ENCODE results near the gene KIF3A. TPM values are rescaled to one million over a fixed set of nuclear protein-coding genes. Genes with fewer than 3 reads are reported as not detected.

KIF3A gene
- total and polyA plus RNA-seq, 2 of the 8 experiments (the other 6 are each of a cell fraction or from before 2014, with no cell fraction given), result 3.1 to 13.1 TPM

DNA sequence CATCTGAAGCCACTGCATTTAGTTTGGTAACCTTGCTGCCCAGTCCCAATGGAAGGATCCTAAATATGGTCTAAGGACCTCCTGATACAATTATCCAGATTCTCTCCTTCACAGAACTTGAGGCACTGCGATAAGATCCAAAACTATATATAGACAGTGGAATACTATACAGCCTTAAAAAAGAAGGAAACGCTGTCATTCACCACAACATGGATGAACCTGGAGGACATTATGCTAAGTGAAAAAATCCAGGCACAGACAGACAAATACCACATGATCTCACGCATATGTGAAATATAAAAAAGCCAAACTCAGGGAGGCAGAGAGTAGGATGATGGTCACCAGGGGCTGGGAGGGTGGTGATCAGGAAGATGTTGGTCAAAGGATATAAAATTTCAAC lies 66.3 kb downstream of the KIF3A start (continued):
- TF ChIP-seq, protein P1, sequence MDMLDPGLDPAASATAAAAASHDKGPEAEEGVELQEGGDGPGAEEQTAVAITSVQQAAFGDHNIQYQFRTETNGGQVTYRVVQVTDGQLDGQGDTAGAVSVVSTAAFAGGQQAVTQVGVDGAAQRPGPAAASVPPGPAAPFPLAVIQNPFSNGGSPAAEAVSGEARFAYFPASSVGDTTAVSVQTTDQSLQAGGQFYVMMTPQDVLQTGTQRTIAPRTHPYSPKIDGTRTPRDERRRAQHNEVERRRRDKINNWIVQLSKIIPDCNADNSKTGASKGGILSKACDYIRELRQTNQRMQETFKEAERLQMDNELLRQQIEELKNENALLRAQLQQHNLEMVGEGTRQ (IDR thresholded peaks at IDR 0.05; ENCODE audit: low read length), result no peak
- TF ChIP-seq POLR2AphosphoS5 (IDR thresholded peaks at IDR 0.05; ENCODE audit: low read depth, low read length) (no peak), POLR2A (IDR thresholded peaks at IDR 0.05; ENCODE audit: control extremely low read depth in 1 of 2, low read depth in 2 of 2, low read length in 2 of 2) (no peak), SIRT6 (IDR thresholded peaks at IDR 0.05; ENCODE audit: low read length) (no peak), KDM1A (IDR thresholded peaks at IDR 0.05; ENCODE audit: borderline replicate concordance, low read length) (no peak), CHD2 (IDR thresholded peaks at IDR 0.05; ENCODE audit: low read length) (no peak), EGR1 (IDR thresholded peaks at IDR 0.05; ENCODE audit: borderline replicate concordance, low read depth, low read length) (no peak)
